NOMO-1 (cell line): Measurements from ENCODE around the gene KCND2.
A peak's percentile ranks its signal among the peaks of the same experiment; 100 is the strongest.

ENCODE experiments used
- DNase-seq, 2 experiments: peaks; one replicate each; lab custom pipeline; 2025; ENCODE audit not compliant: unreplicated experiment in 2 of 2; lab: John Stamatoyannopoulos, UW

KCND2 gene

GRCh38 chr7:120307991-120308545 lies 35.1 kb downstream of the KCND2 start:
- DNase-seq = no peak

DNA sequence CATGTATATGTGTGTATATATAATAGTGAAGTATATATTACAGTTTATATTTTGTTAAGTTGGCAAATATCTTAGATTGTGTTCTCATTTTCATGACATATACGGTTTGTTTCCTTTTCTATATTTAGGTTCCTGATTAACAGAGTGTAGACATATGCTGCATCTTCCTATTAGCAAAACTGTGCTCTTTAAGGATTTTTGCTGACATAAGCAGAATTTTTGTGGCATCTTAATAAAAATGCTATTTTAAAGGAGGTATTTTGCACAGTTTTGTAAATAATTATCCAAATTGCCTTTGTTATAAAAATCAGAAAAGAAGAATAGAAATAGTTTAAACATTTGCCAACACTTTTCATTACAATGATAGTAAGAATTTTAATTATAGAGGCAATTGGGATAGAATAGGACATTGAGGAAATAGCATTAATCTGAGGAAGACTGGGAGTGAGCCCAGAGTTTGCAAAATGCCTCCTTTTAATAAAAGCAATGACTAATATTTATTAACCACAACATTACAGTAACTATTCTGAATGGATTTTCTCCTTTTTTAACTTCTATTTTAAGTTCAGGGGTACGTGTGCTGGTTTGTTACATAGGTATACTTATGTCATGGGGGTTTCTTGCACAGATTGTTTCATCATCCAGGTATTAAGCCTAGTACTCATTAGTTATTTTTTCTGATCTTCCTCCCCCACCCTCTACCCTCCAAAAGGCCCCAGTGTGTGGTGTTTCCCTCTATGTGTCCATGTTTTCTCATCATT lies 38.2 kb downstream of the KCND2 start:
- no peak for DNase-seq

DNA sequence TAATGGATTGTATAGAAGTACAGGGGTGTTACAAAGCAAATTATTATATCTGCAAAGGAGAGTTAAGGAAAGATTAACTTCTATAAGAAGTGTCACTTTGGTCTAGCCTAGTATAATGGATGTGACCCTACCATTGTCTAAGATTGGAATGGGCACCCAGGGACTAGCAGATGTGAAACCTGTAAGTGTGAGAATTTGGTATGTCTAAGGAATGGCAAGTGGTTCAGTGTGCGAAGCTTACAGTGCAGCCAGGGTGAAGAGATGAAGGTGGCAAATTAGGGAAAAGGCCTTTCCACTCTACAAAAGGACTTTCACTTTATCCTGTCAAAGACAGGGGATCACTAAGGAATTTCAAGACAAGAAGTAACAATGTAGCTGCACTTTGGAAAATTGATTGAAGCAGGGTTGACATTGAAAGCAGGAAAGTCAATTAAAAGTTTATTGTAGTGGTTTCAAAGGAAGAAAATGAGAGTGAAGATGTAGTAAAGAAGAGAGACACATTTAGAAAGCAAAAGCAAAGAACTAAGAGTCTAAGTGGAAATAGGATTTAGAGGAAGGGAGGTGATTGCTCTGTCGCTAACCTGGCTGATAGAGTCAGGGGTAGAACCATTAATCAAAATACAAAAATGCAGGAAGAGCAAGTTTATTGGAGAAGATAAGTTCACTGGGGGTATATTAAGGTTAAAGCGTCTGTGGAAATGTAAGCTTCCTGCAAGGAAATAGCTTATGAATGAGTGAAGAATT lies 47.4 kb downstream of the KCND2 start:
- DNase-seq = no peak

DNA sequence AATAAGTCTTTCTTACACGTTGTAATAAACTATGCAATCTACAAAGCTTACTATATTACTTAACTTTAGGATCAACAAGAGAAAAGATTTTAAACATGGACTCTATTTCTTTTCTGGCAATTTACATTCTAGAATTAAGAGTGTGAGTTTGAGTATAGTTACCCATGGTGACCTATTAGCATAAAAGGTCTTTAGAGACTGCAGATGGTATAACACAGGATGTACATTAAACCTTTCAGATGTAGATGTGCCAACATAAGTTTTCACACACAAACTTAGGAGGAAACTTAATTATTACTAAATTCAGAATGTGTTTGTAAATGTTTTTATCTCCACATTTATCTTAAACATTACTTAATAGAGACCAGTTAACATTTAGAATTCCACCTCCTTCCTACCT lies 54.1 kb downstream of the KCND2 start:
- DNase-seq = no peak

- DNase-seq = no peak
Measured at GRCh38 chr7:120332433-120332832, 59.5 kb downstream of the KCND2 start.

DNA sequence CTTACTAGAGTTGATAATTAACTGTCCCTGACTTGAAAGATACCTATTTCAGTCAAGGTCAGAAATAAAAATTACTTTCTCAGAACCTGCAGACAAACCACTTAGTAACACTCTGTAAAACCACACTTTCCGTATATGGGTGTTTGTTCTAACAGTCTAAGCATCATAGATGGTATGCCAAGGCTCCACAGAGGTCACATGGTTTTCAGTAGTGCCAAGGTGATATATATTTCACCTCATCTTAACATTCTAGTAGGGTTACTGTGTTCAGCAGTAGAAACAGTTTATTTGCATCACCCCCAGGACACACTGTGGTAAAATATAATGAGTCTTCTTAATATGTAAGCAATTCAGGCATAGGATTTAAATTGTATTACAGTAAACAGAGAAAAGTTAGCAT lies 61.5 kb downstream of the KCND2 start:
- DNase-seq = no peak

- peak in 1 of 2 experiments; percentile 0 for DNase-seq
Measured at GRCh38 chr7:120337308-120337907, 64.4 kb downstream of the KCND2 start.

- DNase-seq = peak in 1 of 2 experiments; percentile 13
Measured at GRCh38 chr7:120344276-120344675, 71.3 kb downstream of the KCND2 start.

DNA sequence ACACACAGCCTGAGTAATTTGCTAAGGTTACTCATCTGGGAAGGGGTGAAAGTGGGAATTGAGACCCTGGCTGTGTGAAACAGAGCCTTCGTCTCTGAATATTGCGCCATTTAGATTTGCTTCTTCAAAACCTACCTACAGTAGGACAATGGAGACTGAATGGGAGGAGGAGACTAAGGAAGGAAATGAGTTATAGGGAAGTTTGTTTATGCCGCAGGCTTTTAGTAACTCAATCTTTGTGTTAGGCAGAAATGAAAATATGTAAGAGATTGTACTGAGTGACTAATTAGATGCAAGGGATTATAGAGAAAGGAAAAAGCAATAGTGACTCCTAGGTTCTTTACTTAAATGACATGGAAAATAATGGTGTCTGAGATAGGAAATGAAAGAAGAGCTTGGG lies 80.2 kb downstream of the KCND2 start:
- DNase-seq = no peak

GRCh38 chr7:120360918-120361317 lies 87.9 kb downstream of the KCND2 start:
- no peak for DNase-seq

DNA sequence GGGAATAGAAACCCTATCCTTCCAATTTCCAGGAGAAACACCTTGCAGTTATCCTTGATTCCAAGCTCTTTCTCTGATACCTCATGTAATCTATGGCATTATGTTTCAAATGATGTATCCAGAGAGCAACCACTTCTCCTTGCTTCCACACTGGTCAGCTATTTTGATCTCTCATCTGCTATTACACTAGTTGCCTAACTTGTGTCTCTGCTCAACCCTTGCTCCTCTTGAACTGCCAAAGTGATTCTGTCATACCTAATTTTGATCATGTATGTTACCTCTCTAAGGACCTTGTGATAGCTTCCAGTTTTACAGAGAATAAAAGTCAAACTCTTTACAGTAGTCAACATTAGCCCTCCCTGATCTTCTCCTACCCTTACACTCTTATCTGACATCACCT lies 90.4 kb downstream of the KCND2 start:
- DNase-seq = no peak

GRCh38 chr7:120370954-120371353 lies 98.0 kb downstream of the KCND2 start:
- no peak for DNase-seq

DNA sequence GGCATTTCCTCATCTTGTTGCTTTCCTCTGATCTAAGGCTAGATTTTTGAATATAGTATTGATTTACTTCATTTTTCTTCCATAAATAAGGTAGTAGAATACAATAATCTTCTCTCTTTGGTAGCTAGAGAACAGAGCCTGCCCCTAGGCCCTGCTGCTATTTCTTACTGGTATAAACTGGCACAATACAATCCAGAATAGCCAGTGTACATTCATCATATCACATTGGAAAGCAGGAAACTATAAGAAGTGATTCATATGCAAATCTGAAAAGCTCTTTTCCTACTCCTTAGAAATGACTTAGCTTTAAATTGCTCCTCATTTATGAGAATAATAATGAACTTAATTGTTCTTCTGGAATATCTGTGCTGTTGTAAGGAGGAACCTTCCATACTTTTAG lies 100.2 kb downstream of the KCND2 start:
- no peak for DNase-seq

GRCh38 chr7:120394595-120394994 lies 121.6 kb downstream of the KCND2 start:
- DNase-seq = no peak

DNA sequence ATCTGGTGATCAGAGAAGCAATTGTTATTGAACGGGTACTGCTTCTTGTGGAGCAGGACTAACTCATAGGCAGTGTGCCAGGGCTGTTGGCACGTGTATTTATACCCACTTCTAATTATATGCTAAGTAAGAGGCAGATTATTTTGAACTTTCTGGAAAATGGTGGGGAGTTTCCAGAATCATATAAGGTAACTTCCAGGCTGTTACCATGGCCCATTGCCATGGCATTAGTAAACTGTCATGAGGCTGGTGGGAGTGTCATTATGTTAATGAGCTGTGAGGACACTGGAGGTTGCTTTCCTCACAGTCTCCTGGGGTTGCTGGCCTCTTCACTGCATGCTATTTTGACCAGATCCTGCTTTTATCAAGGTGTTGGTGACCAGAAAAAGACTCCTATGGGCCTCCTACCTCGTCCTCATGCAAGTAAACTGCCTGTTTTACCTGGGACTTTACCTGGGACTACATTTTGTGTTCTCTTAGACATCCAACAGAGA lies 122.6 kb downstream of the KCND2 start:
- no peak for DNase-seq

DNA sequence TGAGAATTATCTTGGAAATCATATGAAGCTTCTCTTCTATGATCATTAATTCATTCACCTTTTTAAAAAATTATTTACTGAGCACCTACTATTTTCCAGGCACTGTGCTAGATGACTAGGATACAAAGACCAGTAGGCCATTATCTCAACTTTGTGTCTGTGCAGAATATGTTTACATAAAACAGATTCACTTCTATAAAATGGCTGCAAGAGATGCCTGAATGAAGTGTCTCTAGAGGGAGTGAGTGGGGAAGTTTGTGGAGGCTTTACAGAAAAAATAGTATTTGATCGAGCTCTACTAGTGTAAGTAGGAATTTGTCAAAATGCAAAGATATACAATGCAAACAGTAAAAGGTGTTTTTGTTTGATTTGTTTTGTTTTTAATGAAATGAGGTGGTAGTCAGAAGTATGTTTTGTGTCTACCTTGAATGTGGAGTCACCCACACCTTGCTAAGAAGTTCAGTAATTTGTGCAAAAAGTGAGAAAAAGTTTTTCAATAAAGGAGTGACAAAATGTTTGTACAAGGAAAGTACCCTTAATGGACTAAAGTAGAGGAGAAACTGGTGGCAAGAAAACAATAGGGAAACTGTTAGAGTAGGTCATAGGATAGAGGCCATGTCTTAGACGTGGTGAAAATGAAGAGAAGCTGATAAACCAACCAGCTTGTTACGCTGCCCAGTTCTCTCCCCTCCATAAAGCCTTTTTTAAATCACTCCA lies 125.5 kb downstream of the KCND2 start:
- DNase-seq = no peak

- DNase-seq = no peak
Measured at GRCh38 chr7:120400806-120401455, 128.0 kb downstream of the KCND2 start.

DNA sequence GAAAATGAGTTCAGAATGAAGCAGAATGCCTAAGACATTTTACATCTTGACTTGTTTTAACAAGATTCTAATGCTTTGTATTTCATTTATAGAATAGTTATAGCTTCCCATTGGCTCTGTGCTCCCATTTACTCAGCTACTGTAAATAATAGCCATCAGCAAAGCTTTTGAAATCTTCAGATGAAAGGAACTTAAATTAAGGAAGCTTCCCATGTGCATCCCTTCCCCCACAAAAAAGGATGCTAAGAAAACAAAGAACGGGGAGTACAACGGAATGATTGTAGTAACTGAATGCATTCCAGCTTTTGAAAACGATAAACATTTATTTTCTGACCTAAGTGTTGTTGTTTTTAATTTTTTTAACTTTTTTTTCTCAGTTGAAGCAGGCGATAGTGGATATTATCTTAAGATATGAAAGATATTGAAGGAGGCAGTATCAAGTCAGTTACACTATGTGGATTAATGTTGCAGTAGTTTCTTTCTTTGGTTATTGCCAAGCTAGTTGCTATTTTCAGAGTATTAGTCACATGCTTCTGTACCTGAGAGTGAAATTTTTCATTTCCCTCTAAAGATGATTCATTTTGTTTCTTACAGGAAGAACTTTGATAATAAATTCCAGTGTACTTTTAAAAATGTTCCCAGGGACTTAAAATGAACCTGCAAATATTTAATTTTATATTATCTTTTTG lies 129.2 kb downstream of the KCND2 start:
- no peak for DNase-seq

DNA sequence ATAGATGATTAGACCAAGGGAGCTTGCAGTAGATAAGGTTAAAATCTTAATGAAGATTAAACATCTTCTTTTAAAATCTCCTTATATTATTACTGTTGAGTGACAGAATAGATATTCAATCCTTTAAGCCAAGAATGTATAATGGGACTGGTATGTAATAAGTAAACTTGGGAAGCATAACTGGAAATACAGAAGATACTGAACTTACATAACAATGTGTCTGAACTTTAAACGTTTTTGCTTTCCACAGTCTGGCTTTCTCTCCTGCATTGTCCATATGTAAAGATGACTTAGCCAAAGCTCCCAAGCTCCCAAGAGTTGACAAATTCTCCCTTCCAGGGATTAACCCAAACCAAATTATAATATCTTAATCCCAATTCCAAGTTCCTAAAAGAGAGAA lies 129.8 kb downstream of the KCND2 start:
- DNase-seq = no peak

DNA sequence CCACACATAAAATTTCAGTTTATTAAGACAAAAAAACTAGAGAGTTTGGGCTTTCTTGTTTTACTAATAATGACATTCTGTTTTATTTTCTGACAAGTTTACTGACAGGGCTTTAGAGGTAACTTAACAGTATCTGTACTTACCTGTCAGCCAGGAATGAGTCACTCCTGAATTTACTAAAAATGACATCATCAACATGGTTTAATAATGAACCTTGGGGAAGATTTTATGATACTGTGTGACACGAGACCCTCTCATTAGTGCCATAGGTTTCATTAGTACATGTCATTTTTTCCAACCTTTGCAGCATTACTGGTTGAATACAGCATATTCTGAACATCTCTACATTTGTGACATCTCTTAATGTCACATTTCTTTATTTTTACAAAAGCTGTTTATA lies 131.1 kb downstream of the KCND2 start:
- DNase-seq = no peak
